Measurements from ENCODE around the gene INPP5A. TPM values are rescaled to one million over a fixed set of nuclear protein-coding genes. Genes with fewer than 3 reads are reported as not detected.
"Not testable (repeated sequence)": the region's sequence is repeated elsewhere in the genome, so short reads cannot be mapped to it uniquely, and the experiment has no call there.

Gene INPP5A
- total RNA-seq, 3 donors from 2014 or later = 26.6 to 50.6 (median 38.7) TPM

- Histone ChIP-seq H3K36me3 (no peaks in the 10 kb centered on the region), H3K27me3 (peaks cover 3 to 59% of the 10 kb centered on the region in 2 donors), H3K4me3 (no peak overlapping the region), H3K9me3 (no peaks in the 10 kb centered on the region), H3K27ac (no peak overlapping the region), H3K4me1 (no peaks in the 10 kb centered on the region)
- DNase-seq (ENCODE audit: low spot score in 2 of 2) = no peak
- TF ChIP-seq CTCF (IDR thresholded peaks at IDR 0.05) (no peak), POLR2A (IDR thresholded peaks at IDR 0.05) (no peak), POLR2AphosphoS5 (IDR thresholded peaks at IDR 0.05) (no peak)
- intact Hi-C loops (cut with DNase I; ENCODE audit: low total_unique reads) = no loop called here
Observed at GRCh38 chr10:132793871-132794849, 256.6 kb downstream of the INPP5A start.

- no peak overlapping the region for H3K27ac ChIP-seq
- TF ChIP-seq POLR2A (IDR thresholded peaks at IDR 0.05) (no peak), POLR2AphosphoS5 (IDR thresholded peaks at IDR 0.05) (no peak), CTCF (IDR thresholded peaks at IDR 0.05) (no peak)
- H3K4me1 ChIP-seq = no peaks in the 10 kb centered on the region
- peaks cover 0 to 36% of the 10 kb centered on the region in 2 donors for H3K27me3 ChIP-seq
- peaks cover 1 to 2% of the 10 kb centered on the region in 2 donors for H3K9me3 ChIP-seq
- intact Hi-C loops (cut with DNase I; ENCODE audit: low total_unique reads) = no loop called here
- DNase-seq (ENCODE audit: low spot score in 2 of 2) = no peak
- H3K36me3 ChIP-seq = no peaks in the 10 kb centered on the region
- no peak overlapping the region for H3K4me3 ChIP-seq
Observed at GRCh38 chr10:132796846-132797245, 259.3 kb downstream of the INPP5A start.

DNA sequence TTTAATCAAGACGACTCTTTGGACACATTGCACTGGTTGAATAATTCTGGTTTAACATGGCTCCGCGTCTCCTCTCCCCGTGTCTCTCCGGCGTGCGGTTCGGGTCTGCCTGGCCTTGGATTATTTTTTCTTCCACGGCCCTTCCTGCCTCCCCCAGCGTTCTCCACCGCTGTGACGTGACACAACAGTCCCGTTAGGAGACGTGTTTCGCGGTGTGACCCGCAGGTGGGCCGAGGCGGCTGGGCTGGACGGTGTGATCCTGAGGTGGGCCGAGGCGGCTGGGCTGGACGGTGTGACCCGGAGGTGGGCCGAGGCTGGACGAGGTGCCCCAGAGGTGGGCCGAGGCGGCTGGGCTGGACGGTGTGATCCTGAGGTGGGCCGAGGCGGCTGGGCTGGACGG lies 260.4 kb downstream of the INPP5A start:
- H3K27ac ChIP-seq; DNase-seq (ENCODE audit: low spot score in 2 of 2); H3K4me3 ChIP-seq; H3K9me3 ChIP-seq; H3K4me1 ChIP-seq; intact Hi-C loops (cut with DNase I; ENCODE audit: low total_unique reads); H3K36me3 ChIP-seq: not testable (repeated sequence)
- peaks cover 0 to 35% of the 10 kb centered on the region in 2 donors for H3K27me3 ChIP-seq

- no peaks in the 10 kb centered on the region for H3K36me3 ChIP-seq
- intact Hi-C loops (cut with DNase I; ENCODE audit: low total_unique reads) = no loop called here
- no peak overlapping the region for H3K27ac ChIP-seq
- no peak overlapping the region for H3K4me3 ChIP-seq
- TF ChIP-seq POLR2A (IDR thresholded peaks at IDR 0.05) = no peak
- peaks cover 0 to 35% of the 10 kb centered on the region in 2 donors for H3K27me3 ChIP-seq
- no peak for DNase-seq (ENCODE audit: low spot score in 2 of 2)
- peaks cover 5 to 6% of the 10 kb centered on the region in 2 donors for H3K9me3 ChIP-seq
- no peaks in the 10 kb centered on the region for H3K4me1 ChIP-seq
Observed at GRCh38 chr10:132798403-132798802, 260.8 kb downstream of the INPP5A start.

- H3K27me3 ChIP-seq = peaks cover 0 to 34% of the 10 kb centered on the region in 2 donors
- DNase-seq (ENCODE audit: low spot score in 2 of 2) = no peak
- no peaks in the 10 kb centered on the region for H3K4me1 ChIP-seq
- H3K4me3 ChIP-seq = no peak overlapping the region
- TF ChIP-seq CTCF (IDR thresholded peaks at IDR 0.05) = no peak
- TF ChIP-seq POLR2AphosphoS5 (IDR thresholded peaks at IDR 0.05) = no peak
- intact Hi-C loops (cut with DNase I; ENCODE audit: low total_unique reads) = no loop called here
- no peak overlapping the region for H3K27ac ChIP-seq
- peaks cover 5 to 6% of the 10 kb centered on the region in 2 donors for H3K9me3 ChIP-seq
- no peaks in the 10 kb centered on the region for H3K36me3 ChIP-seq
Observed at GRCh38 chr10:132798876-132799275, 261.3 kb downstream of the INPP5A start.

DNA sequence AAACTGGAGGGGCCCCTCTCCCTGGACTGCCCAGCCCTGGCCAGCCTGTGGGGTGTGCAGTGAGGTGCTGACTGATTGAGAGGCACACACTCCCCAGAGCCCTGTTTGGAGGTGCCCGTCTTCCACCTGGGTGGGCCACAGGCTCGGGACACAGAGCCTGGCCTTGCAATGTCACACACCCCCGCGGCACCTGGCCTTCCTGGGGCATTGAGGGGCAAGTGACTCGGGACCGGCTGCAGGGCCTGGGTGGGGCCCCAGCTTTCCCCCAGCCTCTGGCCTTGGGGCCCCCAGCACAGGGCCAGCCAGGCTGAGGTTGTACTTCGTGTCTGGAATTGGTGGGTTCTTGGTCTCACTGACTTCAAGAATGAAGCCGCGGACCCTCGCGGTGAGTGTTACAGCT lies 262.3 kb downstream of the INPP5A start:
- no peak for TF ChIP-seq POLR2A (IDR thresholded peaks at IDR 0.05)
- TF ChIP-seq CTCF (IDR thresholded peaks at IDR 0.05) = no peak
- TF ChIP-seq POLR2AphosphoS5 (IDR thresholded peaks at IDR 0.05) = no peak
- peaks cover 5 to 6% of the 10 kb centered on the region in 2 donors for H3K9me3 ChIP-seq
- H3K4me1 ChIP-seq = no peaks in the 10 kb centered on the region
- peaks cover 0 to 30% of the 10 kb centered on the region in 2 donors for H3K27me3 ChIP-seq
- intact Hi-C loops (cut with DNase I; ENCODE audit: low total_unique reads) = loop anchor here (5.0 kb wide), 1 partner anchor 1413 kb away; no protein-coding TSS in a partner anchor
- H3K4me3 ChIP-seq = no peak overlapping the region
- DNase-seq (ENCODE audit: low spot score in 2 of 2) = no peak
- no peak overlapping the region for H3K27ac ChIP-seq
- no peaks in the 10 kb centered on the region for H3K36me3 ChIP-seq
